Activated CD4-positive, CD25-positive, alpha-beta regulatory T cell treated with anti-CD3 and anti-CD28 coated beads, Interleukin-2, amount 50 U/mL, for 16 hours (primary cell): ENCODE results near the gene ARRB1.
"Not testable (repeated sequence)": the region's sequence is repeated elsewhere in the genome, so short reads cannot be mapped to it uniquely, and the experiment has no call there.

Source experiments
- DNase-seq: peaks from one replicate; pipeline ENCODE4 v3.0.0-alpha.2; 2020; ENCODE audit warnings: low read depth, low spot score

Gene ARRB1

DNA sequence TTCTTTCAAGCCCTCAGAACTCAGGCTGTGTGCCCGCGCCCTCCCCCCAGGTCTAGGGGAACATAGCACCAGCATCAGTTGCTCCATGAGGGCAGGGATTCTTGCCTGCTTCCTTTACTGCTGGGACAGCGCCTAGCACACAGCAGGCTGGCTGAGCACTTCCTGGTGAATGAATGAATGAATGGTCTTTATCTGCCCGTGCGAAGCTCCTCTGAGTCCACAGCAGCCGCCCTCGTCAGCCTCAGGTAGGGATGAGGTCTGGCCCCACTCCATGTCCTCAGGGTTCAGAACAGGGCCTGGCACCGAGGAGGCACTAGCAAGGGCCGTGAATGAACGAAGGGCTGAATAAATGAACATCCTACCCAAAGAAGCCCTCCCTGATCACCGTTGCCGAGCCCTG, 27.3 kb downstream of the ARRB1 start:
- DNase-seq = no peak

DNA sequence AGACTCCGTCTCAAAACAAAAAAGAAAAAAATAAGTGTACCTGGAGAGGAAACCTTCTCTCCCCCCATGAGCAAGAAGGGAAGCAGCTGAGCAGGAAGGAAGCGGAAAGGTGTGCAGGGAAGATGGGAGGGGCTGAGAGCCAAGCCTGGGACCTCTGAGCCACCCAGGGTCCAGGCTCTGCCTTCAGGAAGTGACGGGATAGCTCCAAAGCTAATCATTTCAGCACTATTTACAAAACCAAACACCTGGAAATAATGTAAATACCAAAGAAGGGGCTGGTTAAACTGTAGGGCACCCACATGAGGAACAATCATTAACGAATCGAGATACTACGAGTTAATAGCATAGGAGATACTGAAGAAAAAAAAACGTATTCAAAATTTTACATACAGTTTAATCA, 27.9 kb downstream of the ARRB1 start:
- no peak for DNase-seq

DNA sequence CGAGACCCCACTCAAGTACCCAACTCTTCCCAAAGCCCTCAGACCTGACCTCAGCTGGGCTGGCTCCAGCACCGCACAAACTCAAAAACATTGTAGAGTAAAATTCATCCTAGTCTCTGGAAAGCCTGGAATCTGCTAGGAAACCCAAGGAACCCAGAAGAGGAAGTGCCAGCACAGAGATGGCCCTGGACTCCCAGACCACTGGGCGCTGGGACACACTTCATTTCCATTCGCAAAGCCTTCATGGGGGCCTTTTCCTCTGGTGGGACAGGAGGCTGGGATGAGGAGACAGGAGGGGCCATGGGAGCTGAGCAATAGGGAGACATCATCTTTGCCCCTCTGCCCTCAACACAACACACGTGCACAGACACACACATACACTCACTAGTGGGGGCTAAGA, 30.8 kb downstream of the ARRB1 start:
- DNase-seq = no peak

DNA sequence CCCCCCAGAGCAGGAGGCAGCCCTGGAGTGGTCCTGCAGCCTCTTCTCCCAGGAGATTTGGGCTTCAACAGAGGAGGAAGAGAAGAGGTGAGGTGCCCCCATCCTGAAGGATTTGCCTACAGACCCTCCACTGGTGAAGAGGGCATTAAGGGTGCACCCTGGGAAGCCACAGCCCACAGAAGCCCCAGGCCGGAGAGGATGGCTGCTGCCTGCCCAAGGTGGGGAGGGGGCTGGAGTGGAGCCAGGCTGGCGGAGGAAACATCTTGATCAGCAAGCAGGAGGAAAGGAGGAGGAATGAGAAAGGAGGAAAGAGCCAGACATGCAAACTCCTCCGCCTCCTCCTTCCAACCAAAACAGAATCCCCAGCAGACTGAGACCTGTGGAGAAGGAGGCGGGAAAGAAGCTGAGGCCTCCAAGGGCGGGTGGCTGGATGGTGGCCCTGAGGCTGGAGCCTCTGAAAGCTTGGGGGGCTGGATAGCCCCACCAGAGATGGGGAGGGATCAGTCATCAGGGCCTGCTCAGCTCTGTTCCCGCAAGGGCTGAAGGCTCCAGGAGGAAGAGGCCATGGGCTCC, 31.3 kb downstream of the ARRB1 start:
- DNase-seq = no peak

DNA sequence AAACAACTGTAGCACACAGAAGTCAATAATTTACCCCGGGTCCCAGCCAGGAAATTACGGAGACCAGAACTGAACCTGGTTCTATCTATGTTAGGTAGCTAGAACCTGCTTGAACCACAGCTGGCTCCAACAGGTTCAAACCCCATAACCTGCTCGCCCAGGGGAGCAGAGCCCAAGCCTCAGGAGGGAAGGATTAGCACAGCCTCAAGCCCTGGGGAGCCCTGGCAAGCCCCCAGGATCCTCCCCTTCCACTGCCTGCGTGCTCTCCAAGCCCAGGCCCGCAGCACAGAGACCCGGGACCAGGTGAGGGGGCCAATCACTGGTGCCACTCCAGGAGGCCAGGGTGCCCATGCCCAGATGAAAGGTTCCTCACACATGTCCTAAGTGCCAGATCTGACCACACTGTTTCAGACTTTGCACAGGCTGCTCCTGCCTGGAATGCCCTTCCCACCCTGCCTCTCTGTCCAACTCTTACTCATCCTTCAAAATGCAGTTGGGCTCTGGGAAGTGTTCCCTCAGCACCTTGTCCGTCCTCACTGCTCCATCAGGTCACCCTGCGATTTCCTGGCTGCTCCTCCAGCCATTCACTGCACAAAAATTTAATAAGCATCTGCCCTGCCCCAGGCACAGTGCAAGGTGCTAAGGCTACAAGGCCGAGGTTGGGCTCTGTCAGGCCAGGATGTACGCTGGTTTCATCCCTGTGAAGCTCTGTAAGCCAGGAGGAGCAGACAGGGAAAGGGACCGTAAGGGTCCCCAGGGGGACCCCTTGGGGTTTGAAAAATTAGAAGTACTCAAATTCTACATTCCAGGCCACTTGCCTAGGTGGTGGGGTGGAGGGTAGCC, 32.2 kb downstream of the ARRB1 start:
- no peak for DNase-seq

DNA sequence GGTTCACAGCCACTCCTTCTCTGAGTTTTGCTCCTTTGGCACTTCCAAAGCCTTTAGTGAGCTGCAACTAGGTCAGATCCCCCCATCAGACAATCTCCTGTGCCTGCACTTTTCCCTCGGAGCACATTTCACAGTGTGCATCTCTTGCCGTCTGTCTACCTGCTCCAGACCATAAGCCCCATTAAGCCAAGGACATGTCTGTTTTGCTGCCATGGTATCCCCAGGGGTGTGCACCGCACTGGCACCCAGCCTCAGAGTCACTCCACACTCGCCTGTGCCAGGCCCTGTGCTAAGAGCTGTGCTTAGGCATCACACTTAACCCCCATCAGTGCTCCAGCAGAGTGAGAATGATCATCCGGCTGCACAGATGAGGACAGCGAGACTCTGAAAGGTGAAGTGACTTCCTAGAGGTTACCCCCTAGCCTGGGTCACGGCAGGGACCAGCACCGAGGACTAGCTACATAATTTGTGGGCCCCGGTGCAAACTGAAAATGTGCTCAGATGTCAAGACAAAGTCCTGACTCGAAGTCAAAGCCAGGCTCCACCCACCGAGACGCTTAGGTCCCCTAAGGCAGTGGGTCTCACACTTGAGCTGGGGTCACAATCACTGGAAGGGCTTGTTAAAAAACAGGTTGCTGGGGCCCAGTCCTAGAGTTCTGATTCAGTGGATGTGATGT, 33.9 kb downstream of the ARRB1 start:
- DNase-seq = no peak

DNA sequence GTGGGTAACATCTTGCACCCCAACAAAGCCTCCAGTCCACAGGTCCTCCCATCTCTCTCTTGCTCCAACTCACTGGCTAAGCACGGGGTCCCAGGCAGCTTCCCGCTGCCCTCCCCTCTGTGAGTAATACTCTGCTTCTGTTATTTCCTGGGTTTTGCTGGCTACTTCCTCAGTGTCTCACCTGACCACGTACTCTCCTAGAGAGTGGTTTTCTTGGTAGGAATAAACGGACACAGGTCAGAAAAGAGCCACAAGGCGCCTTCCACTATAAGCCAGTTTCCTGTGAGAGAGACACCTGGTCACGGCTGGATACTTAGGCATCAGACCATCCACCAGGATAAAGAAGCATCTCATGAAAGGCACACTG, 36.0 kb downstream of the ARRB1 start:
- no peak for DNase-seq

DNA sequence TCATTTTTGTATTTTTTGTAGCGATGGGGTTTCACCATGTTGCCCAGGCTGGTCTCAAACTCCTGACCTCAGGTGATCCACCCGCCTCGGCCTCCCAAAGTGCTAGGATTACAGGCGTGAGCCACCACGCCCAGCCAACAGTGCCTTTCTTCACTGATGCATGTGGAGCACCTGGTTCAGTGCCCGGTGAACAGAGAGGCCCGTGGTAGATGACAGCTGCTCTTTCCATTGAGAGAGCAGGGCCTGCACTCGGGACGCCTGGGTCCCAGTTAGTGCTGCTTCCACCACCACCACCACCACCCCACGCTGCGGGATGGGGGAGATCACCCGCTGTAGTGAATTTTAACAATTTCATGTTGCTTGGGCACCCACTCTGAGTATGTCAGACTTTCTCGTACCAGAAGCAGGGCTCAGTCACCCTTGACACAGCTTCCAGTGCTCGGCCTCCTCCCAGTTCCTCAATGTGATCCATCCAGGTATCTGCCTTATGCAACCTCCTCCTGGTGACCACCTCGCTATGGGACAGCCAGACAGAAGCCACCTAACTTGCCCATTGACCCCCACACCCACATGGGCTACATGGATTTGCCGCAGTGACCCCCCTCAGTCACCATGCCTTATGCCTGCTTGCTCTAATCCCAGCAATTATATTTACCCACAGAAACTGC, 36.6 kb downstream of the ARRB1 start:
- DNase-seq = no peak

DNA sequence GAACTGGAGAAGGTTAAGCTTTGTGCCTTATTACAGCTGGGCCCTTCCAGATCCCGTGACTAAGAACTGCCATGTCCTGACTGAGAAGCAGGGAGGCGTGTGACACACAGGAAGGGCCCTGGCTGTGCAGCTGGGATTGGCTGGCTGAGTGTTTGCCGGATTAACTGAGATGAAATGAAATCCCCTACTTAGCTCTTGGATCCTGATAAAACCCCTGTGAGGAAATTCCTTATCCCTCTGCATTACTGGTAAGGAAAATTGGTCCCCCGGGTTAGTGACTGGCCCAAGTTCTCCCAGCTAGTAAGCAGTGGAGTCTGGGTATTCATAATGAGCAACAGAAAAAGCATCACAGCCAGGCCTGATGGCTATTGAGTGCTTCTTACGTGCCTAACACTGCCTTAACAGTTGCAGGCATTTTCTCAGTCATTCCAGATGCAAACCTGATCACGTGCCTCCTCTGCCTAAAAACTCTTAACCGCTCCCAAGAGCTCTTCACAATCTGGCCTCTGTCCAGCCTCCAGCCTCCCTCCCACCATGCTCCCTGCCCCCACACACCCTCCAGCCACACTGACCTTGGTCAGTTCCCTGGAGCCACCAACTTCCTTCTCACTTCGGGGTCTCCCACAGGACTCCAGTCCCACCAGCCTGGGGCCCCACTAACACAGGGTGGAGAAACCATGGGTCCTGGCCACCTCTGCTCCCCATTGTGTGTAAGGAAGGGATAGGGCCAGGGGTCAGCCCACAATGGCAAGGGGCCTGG, 37.8 kb downstream of the ARRB1 start:
- no peak for DNase-seq

DNA sequence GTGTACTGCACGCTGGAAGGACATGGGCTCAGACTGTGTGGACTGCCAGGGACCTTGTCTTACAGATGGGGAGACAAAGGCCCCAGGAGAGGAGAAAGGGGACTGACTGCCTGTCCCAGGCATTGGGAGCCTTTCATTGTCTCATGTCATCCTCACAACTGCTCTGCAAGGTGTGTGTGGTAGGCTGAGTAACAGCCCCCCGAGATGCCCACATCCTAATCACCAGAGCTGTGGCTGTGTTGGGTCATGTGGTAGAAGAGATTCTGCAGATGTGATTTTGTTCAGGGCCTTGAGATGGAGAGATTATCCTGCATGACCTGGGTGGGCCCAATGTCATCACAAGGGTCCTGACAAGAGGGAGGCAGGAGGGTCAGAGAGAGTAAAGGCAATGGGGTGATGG, 39.1 kb downstream of the ARRB1 start:
- no peak for DNase-seq

DNA sequence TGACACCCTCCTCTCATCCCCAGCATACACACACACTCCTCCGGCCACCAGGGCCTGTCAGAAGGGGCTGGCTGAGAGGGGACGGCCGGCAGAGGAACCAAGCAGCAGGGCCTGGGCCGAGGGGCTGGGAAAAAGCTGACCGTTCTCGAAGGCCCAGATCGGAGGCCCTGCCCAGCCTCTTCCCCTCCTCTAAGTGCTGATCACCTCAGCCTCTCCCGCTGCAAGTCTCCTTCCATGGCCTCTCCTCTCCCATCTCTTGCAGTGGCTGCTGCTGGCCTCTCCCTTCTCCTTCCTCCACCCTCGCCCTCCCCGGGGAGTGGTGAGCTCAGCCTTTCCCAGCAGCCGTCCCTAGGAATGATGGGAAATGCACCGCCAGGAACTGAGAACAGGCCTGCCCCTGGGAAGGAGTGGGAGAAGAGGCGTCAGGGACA, 39.6 kb downstream of the ARRB1 start:
- no peak for DNase-seq

DNA sequence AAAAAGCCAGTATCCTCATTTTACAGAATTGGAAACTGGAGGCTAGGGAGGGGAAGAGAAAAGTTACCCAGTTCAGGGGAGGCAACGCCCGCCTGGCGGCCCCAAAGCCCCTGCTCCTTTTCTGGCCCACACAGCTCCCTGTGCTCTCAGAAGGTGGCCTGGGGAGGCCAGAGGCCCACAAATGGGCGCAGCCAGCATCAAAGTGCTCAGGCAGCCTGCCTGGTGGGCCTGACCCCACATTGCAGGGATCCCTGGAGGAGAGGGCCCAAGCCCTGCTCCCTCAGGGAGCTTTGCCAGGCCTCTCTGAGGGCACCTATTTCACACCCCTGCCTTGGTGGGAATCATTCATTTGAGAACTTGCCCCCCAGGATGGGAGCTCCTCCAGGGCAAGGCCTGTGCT, 42.5 kb downstream of the ARRB1 start:
- DNase-seq = no peak

DNA sequence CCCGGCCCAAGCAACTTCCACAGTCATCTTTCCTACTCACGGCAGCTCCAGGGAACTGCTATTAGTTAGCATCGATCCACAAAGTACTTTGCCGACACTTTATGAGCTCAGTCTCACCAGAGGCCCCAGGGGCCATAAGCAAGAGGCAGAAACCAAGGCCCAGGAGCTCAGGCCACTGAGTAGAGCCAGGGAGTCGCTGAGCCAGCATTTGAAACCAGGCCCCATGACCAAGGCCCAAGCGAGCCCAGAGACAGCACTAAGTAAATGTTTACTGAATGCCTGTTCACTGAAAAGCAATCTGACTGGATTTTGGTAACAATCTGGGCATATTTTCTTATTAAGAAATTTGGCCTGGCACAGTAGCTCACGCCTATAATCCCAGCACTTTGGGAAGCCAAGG, 43.3 kb downstream of the ARRB1 start:
- no peak for DNase-seq

DNA sequence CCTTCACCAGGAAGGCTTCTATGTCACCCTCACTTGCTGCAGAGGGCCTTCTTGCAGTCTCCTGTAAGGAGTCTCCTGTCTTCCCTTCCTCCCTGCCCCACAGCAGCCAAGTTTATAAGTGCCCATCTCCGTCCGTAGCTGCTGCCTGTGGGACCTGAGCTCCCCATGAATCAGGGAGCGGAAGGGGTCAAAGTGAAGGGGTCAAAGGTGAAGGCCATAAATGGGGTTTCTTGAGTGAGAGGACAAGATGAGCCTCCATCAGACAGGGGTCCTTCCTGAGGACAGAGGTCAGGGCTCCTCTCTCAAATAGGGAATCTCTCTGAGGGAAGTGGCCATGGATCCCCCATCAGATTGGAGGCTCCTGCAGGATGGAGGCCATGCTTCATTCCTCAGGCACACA, 44.4 kb downstream of the ARRB1 start:
- DNase-seq = no peak

DNA sequence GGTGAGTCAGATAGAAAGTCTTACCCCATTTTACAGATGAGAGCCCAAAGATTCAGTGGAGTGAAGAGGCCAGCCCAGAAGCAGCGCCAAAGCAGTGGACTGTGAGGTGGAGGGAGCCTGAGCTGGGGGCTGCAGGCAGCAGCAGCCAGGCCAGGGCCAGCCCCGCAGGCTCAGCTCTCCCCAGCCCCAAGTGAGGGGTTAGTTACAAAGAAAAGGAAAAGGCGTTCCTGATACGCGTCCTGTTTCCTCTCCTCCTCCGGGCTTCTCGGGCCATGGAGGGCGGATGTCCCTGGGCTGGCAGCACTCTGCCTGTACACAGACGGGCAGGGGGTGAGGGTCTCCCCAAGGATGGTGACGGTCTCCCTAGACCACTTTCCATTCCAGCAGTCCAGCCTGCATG, 44.9 kb downstream of the ARRB1 start:
- DNase-seq = no peak

DNA sequence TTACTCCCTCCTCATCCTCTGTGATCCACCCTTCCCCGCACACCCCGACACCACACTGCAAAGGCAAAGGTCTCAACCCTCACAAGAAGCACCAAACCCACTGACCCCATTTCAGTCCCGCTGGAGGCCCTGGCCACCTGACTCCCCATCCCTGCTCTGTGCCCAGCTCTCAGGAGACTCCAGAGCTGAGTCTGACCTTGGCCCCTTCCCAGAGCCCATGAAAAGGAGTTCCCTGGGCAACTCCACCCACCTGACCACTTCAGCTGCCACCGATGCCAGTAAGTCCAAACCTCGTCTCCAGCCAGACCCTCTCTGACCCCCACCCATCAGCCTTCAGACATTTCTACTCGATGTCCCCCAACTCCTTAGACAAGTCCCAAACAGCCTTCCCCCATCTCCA, 45.5 kb downstream of the ARRB1 start:
- no peak for DNase-seq

DNA sequence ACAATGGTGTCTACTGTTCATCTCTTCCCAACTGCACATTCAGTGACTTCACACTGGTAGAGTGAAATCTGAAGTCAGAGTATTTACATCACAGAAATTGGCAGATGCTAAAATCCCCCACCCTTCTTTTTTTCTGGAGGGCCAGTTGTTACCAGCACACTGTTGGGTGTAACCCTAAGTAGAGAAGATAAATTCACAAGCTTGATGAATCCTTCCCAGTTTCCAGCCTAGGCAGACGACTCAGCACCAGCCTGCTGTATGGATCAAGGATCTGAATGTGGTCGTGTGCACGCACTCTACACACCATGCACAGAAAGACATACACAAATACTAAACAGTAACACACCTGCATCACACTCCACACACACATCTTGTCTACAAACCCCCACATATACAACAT, 46.0 kb downstream of the ARRB1 start:
- DNase-seq = no peak

DNA sequence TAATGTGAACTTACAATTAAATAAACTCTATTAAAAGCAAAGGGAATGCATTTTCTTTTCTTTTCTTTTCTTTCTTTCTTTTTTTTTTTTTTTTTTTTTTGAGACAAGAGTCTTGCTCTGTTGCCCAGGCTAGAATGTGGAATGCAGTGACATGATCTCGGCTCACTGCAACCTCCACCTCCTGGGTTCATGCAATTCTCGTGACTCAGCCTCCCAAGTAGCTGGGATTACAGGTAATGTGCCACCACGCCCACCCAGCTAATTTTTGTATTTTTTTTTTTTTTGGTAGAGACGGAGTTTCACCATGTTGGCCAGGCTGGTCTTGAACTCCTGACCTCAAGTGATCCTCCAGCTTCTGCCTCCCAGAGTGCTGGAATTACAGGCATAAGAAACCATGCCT, 46.5 kb downstream of the ARRB1 start:
- DNase-seq = not testable (repeated sequence)

DNA sequence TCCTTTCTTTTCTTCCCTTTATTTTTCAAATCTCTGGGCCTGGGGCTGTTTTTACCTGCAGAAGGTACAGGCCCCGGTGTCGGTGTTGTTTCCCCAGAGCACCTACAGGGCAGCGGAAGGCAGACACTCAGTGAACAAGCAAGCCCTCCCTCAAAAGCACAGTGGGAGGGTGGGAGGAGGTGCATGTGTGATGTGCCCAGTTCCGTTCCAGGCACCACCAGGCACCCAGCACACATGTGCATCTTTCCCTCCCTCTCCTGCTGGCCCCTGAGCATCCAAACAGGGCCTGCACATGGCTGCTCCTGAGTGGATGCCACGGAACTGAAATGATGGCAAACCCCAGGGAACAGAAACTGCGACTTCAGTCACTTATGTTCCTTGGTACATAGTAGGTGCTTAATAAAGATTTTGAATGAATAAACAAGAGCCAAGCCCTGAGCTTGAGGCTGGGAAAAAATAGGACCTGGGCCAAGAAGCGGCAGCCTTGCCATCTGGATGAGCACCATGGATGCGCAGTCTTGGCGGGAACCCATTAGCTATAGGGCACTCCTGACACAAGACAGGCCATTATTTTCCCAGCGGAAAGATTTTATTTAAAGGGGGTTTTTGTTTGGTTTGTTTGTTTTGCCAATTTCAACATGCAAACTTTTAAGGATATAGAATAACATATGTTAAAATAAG, 47.8 kb downstream of the ARRB1 start:
- no peak for DNase-seq

DNA sequence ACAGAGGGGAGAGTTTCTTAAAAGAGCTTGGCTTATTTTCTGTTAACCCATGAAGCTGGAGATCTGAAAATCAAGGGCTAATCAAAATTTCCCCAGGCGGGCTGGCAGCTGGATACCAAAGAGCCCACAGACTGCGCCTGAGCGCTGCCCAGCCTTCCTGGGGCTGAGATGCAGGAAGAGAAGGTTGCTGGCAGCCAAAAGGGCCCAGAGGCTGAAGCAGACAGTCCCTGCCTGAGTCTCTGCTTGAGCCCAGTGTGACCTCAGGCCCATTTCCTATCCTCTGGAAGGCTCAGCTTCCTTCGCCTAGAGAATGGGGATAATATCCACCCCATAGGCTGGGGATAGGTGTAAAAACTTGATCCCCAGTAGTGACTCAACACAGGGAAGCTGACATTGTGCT, 49.1 kb downstream of the ARRB1 start:
- DNase-seq = no peak
